ENCODE results near the gene MMP2. TPM values are rescaled to one million over a fixed set of nuclear protein-coding genes. Genes with fewer than 3 reads are reported as not detected.

The MMP2 gene
- total and polyA plus RNA-seq, 2 donors (not counting 1 experiment from before 2014, with no cell fraction given), result 760 to 1,311 TPM

GRCh38 chr16:55527885-55528284 is 48.9 kb downstream of the MMP2 start:
- no peaks in the 10 kb centered on the region for H3K79me2 ChIP-seq (ENCODE audit: control insufficient read depth, insufficient read depth, low read length)
- H3K4me2 ChIP-seq (ENCODE audit: extremely low read depth, insufficient read depth, low read length), result no peak overlapping the region
- no peaks in the 10 kb centered on the region for H3K9me3 ChIP-seq (ENCODE audit: control insufficient read depth, insufficient read depth, low read depth, low read length)
- no peak overlapping the region for H3K27ac ChIP-seq (ENCODE audit: insufficient read depth, low read length)
- no peaks in the 10 kb centered on the region for H3K36me3 ChIP-seq (ENCODE audit: control insufficient read depth, insufficient read depth, low read length)
- no peaks in the 10 kb centered on the region for H3K4me1 ChIP-seq (ENCODE audit: control insufficient read depth, extremely low read depth, insufficient read depth, low read length)
- DNase-seq (ENCODE audit: low read depth in 2 of 2), result no peak
- TF ChIP-seq CTCF (conservative IDR thresholded peaks at IDR 0.05 in 1 of 2, IDR thresholded peaks at IDR 0.05 in 1 of 2; ENCODE audit: low read depth in 1 of 2, low read length in 2 of 2) (no peak), EZH2 (IDR thresholded peaks at IDR 0.05; ENCODE audit: low read length, missing control alignments) (no peak)
- H3K9ac ChIP-seq (ENCODE audit: insufficient read depth, low read length), result no peak overlapping the region
- no peak overlapping the region for H2AFZ ChIP-seq (ENCODE audit: low read length)
- H3K4me3 ChIP-seq (replicated peaks in 1 of 4; ENCODE audit: control extremely low read depth in 1 of 4, insufficient read depth in 1 of 4, low read depth in 3 of 4, low read length in 4 of 4), result no peak overlapping the region
- no peaks in the 10 kb centered on the region for H4K20me1 ChIP-seq (ENCODE audit: control insufficient read depth, extremely low read depth, insufficient read depth, low read length)
- no peaks in the 10 kb centered on the region for H3K27me3 ChIP-seq (ENCODE audit: control insufficient read depth, insufficient read depth, low read length)

- TF ChIP-seq EZH2 (IDR thresholded peaks at IDR 0.05; ENCODE audit: low read length, missing control alignments), result no peak
- Histone ChIP-seq H3K27ac (ENCODE audit: insufficient read depth, low read length) (no peak overlapping the region), H3K4me2 (ENCODE audit: extremely low read depth, insufficient read depth, low read length) (no peak overlapping the region), H2AFZ (ENCODE audit: low read length) (no peak overlapping the region), H3K27me3 (ENCODE audit: control insufficient read depth, insufficient read depth, low read length) (no peaks in the 10 kb centered on the region), H3K9me3 (ENCODE audit: control insufficient read depth, insufficient read depth, low read depth, low read length) (no peaks in the 10 kb centered on the region), H4K20me1 (ENCODE audit: control insufficient read depth, extremely low read depth, insufficient read depth, low read length) (no peaks in the 10 kb centered on the region), H3K9ac (ENCODE audit: insufficient read depth, low read length) (no peak overlapping the region), H3K4me3 (replicated peaks in 1 of 4; ENCODE audit: control extremely low read depth in 1 of 4, insufficient read depth in 1 of 4, low read depth in 3 of 4, low read length in 4 of 4) (no peak overlapping the region), H3K36me3 (ENCODE audit: control insufficient read depth, insufficient read depth, low read length) (no peaks in the 10 kb centered on the region), H3K79me2 (ENCODE audit: control insufficient read depth, insufficient read depth, low read length) (no peaks in the 10 kb centered on the region), H3K4me1 (ENCODE audit: control insufficient read depth, extremely low read depth, insufficient read depth, low read length) (no peaks in the 10 kb centered on the region)
- no peak for DNase-seq (ENCODE audit: low read depth in 2 of 2)
These were observed 50.0 kb downstream of the MMP2 start for GRCh38 chr16:55529018-55529417.

DNA sequence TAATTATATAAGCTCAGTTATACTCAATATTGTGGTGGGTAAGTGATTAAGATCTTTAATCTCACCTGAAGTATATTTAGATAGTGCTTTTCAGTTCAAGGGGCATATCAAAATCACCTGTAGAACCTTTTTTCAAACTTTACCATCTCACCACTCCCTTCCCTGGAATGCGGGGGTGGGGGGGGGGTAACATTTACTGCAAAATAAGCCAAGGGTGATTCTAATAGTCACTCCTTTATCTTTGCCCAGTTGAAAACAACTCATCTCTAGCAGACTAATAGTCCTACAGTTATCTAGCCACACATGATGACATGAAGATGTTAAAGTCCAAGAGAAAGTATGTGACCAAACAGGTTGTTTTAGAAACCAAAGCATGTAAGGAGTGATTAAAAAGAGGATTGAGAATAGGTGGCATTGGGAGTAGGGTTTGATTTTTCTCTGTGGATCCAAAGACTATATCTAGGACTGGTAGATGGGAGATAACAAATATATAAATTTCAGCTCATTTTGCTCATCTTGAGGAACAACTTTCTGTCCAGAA is 51.4 kb downstream of the MMP2 start:
- Histone ChIP-seq H3K36me3 (ENCODE audit: control insufficient read depth, insufficient read depth, low read length) (no peaks in the 10 kb centered on the region), H3K4me2 (ENCODE audit: extremely low read depth, insufficient read depth, low read length) (no peak overlapping the region)

More for the DNA sequence above, 51.4 kb downstream of the MMP2 start:
- H3K9me3 ChIP-seq (ENCODE audit: control insufficient read depth, insufficient read depth, low read depth, low read length), result no peaks in the 10 kb centered on the region
- H3K27ac ChIP-seq (ENCODE audit: insufficient read depth, low read length), result no peak overlapping the region
- no peak overlapping the region for H2AFZ ChIP-seq (ENCODE audit: low read length)
- no peak for DNase-seq (ENCODE audit: low read depth in 2 of 2)
- H3K9ac ChIP-seq (ENCODE audit: insufficient read depth, low read length), result no peak overlapping the region
- no peaks in the 10 kb centered on the region for H4K20me1 ChIP-seq (ENCODE audit: control insufficient read depth, extremely low read depth, insufficient read depth, low read length)
- no peaks in the 10 kb centered on the region for H3K4me1 ChIP-seq (ENCODE audit: control insufficient read depth, extremely low read depth, insufficient read depth, low read length)
- no peaks in the 10 kb centered on the region for H3K79me2 ChIP-seq (ENCODE audit: control insufficient read depth, insufficient read depth, low read length)
- no peak overlapping the region for H3K4me3 ChIP-seq (replicated peaks in 1 of 4; ENCODE audit: control extremely low read depth in 1 of 4, insufficient read depth in 1 of 4, low read depth in 3 of 4, low read length in 4 of 4)
- no peaks in the 10 kb centered on the region for H3K27me3 ChIP-seq (ENCODE audit: control insufficient read depth, insufficient read depth, low read length)
- TF ChIP-seq EZH2 (IDR thresholded peaks at IDR 0.05; ENCODE audit: low read length, missing control alignments) (no peak), CTCF (conservative IDR thresholded peaks at IDR 0.05 in 1 of 2, IDR thresholded peaks at IDR 0.05 in 1 of 2; ENCODE audit: low read depth in 1 of 2, low read length in 2 of 2) (no peak)

Data from fibroblast of lung (primary cell).